M059J (cell line): Measurements from ENCODE around the gene CDKAL1. TPM values are rescaled to one million over a fixed set of nuclear protein-coding genes. Genes with fewer than 3 reads are reported as not detected.

Experiments
- DNase-seq: peaks from one replicate; pipeline ENCODE4 v3.0.0-alpha.2; 2012; ENCODE audit warnings: low read depth
- total RNA-seq: library from RNA; depleted of rRNA; stranded (reverse); fragments of >200 nt; shearing (Covaris generic); gene quantifications from 2 replicates; pipeline ENCODE4 v1.2.3, GENCODE V29; 2014

The CDKAL1 gene
- total RNA-seq, 1 experiment from 2014 or later, result 36.4 TPM

GRCh38 chr6:20952699-20953474, 418.6 kb downstream of the CDKAL1 start:
- DNase-seq, result peak; percentile 97

- DNase-seq, result no peak
These were observed 420.1 kb downstream of the CDKAL1 start for GRCh38 chr6:20954315-20954714.

DNA sequence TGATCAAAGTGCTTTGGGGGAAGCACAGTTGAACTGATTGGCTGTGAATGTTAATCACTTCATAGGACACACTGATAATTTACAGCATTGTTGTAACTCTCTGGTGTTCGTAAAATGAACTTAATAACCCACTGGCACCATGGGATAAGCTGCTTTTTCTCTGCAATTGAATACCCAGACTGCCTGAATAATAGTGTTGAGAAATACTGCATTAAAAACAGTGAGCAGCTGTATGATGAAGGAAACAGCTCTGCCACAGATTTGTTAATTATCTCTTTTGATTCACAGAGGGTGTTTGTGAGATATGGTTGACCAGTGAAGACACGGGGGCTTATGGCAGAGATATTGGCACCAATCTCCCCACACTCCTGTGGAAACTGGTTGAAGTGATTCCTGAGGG, 420.9 kb downstream of the CDKAL1 start:
- no peak for DNase-seq

GRCh38 chr6:20955751-20956150, 421.5 kb downstream of the CDKAL1 start:
- DNase-seq, result no peak

DNA sequence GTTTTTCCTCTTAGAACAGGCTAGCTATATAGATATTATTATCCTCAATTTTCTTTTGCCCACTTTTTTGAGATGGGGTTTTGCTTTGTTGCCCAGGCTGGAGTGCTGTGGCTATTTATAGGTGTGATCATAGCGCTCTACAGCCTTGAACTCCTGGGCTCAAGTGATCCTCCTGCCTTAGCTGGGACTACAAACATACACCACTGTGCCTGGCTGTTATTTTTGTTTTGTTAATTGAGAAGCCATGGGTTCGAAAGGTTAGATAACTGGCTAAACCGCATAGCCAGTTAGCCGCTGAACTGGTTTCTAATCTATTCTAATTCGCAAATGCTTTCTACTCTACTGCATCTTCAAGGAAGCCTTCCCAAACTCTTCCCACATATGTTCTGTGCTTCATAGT, 425.8 kb downstream of the CDKAL1 start:
- no peak for DNase-seq

- DNase-seq, result no peak
These were observed 431.0 kb downstream of the CDKAL1 start for GRCh38 chr6:20965276-20965675.

- no peak for DNase-seq
These were observed 431.7 kb downstream of the CDKAL1 start for GRCh38 chr6:20965915-20966314.

GRCh38 chr6:20969551-20969950, 435.3 kb downstream of the CDKAL1 start:
- no peak for DNase-seq

DNA sequence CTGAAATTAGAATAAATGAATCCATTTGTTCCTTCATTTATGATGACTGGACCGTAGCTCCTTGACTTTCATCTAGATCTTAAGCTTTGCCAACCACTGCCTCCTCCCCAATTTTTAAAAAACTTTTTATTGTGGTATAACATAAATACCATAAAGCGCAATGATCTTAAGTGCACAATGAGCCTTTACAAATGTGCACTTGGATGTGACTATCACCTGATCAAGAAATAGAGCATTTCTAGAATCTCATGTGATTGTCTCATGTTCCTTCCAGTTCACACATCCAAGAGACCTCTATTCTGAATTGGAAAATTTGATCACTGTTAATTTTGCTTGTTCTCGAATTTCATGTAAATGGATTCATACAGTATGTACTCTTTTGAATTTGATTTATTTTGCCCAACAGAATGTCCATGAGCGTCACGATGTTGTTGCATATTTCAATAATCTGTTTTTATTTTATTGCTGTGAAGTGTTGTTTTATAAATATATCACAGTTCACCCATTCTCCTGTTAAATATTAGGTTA, 442.2 kb downstream of the CDKAL1 start:
- no peak for DNase-seq

DNA sequence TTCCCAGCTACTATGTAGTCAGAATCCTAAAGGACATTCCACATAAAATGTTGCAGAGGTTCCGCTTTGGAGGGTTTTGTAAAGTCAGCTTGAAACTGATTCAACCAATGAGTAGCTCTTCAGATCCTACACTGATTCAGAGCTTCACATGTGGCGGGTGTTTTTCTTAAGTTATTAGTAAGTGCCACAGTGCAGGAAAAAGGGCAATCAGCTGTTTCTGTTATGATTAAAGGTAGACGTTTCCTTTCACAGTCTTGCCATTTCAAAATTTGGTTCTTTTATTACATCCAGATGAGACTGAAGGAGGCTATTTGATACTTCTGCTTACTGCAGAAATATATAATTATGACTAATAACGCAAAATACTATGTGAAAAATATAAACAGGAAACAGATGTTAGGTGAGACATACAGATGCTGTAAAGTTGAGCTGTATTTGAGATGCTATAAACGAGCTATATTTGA, 443.9 kb downstream of the CDKAL1 start:
- DNase-seq, result no peak

GRCh38 chr6:20979076-20979475, 444.8 kb downstream of the CDKAL1 start:
- DNase-seq, result no peak

DNA sequence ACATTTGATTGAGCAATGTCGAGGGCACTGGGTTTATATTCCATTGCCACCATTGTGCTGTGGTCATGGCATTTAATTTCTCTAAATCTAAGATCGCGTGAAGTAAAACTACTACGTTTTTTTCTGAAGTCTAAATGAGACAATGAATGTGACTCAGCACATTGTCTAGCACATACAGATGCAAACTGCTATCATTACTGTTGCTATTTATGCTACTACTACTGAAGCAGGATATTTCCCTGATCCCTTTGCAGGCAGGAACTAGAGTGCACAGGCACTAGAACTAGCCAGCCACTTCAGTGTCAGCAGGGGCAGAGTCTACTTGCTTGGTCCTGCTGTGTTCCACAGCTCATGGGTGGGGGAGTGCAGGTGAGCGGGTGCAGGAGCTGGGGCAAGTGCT, 449.7 kb downstream of the CDKAL1 start:
- no peak for DNase-seq

DNA sequence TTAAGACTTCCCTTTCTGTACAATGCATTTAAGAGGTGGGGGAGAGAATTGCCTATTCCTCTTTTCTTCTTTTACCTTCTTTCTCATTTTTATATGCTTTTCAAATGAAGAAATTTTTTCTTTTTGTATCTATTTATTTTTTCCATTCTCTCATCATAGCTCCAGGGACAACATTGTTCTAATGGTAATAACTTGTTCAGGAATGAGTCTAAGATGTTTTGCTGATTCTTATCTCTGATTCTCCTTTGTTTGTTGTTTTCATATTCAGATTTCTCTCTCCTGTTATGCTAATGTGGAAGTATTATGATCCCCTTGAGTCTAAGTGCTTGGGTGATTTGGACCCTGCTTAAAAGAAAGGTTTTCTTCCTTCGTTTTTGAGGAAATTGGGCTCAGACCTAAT, 451.6 kb downstream of the CDKAL1 start:
- DNase-seq, result peak; percentile 6

- DNase-seq, result no peak
These were observed 457.7 kb downstream of the CDKAL1 start for GRCh38 chr6:20991910-20992309.

DNA sequence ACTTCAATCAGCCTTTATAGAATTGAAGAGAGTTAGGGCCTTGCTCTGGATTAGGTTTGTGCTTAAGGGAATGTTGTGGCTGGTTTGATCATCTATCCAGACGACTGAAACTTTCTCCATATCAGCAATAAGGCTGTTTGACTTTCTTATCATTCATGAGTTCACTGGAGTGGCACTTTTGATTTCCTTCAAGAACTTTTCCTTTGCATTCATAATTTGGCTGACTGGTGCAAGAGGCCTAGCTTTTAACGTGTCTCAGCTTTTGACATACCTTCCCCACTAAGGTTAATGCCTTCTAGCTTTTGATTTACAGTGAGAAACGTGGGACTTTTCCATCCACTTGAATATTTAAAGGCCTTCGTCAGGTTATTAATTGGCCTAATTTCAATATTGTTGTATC, 461.8 kb downstream of the CDKAL1 start:
- no peak for DNase-seq

- peak; percentile 65 for DNase-seq
These were observed 463.0 kb downstream of the CDKAL1 start for GRCh38 chr6:20997143-20997769.

- no peak for DNase-seq
These were observed 463.5 kb downstream of the CDKAL1 start for GRCh38 chr6:20997770-20998147.

GRCh38 chr6:20998748-20999448, 464.6 kb downstream of the CDKAL1 start:
- no peak for DNase-seq

DNA sequence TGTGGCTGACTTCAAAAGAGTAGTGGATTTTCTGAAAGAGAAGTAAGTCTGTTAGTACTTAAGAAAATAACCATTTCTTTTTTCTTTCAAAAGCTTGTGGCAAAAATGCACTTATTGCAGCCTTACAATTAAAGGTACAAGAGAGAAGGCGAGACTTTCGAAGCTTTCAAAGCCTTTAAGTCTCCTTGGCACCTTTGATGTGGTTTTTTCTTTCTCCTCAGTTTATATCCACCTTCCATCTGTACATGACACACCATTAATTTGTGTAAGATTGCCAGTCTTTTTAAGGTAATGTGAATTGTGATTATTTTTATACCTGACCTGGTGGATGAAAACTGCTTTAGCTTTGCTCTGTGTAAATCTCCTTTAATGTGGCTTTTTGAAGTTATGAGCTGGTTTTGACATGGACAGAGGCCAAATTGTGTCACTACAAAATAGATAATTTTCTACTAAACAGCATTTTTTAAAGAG, 466.1 kb downstream of the CDKAL1 start:
- DNase-seq, result peak; percentile 61

- peak; percentile 43 for DNase-seq
These were observed 467.5 kb downstream of the CDKAL1 start for GRCh38 chr6:21001736-21002135.

- DNase-seq, result peak; percentile 51
These were observed 469.7 kb downstream of the CDKAL1 start for GRCh38 chr6:21003780-21004541.
